Inferior parietal cortex (tissue), 1 donor: Measurements from ENCODE around the gene MISP.

Experiments used
- DNase-seq: peaks from one replicate; pipeline ENCODE4 v3.0.0-alpha.2; 2016; ENCODE audit errors: extremely low spot score

The MISP gene

DNA sequence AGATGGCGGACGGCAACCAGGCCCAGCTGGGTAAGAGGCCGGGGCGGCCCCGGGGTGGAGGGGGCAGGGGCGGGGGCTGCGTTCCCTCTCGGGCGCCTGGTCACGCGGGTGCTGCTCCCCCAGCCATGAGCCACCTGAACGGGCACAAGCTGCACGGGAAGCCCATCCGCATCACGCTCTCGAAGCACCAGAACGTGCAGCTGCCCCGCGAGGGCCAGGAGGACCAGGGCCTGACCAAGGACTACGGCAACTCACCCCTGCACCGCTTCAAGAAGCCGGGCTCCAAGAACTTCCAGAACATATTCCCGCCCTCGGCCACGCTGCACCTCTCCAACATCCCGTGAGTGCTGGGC is 57.5 kb downstream of the MISP start:
- no peak for DNase-seq

DNA sequence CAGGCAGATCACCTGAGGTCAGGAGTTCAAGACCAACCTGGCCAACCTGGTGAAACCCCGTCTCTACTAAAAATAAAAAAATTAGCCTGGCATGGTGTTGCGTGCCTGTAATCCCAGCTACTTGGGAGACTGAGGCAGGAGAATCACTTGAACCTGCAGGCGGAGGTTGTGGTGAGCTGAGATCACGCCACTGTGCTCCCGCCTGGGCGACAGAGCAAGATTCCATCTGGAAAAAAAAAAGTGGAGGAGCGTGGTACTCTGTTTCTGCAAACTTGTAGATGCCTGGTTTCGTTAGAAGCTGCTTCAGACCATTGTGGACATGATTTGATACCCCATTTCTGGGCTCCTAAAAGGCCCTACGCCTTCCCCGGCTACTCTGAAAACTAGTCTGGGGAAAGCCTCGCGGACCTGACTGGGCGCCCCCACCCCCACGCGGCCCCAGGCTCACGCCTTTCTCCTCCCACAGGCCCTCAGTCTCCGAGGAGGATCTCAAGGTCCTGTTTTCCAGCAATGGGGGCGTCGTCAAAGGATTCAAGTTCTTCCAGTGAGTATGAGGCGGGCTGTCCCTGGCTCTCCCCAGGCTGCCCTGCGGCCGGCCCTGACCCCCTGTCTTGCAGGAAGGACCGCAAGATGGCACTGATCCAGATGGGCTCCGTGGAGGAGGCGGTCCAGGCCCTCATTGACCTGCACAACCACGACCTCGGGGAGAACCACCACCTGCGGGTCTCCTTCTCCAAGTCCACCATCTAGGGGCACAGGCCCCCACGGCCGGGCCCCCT is 59.4 kb downstream of the MISP start:
- no peak for DNase-seq

DNA sequence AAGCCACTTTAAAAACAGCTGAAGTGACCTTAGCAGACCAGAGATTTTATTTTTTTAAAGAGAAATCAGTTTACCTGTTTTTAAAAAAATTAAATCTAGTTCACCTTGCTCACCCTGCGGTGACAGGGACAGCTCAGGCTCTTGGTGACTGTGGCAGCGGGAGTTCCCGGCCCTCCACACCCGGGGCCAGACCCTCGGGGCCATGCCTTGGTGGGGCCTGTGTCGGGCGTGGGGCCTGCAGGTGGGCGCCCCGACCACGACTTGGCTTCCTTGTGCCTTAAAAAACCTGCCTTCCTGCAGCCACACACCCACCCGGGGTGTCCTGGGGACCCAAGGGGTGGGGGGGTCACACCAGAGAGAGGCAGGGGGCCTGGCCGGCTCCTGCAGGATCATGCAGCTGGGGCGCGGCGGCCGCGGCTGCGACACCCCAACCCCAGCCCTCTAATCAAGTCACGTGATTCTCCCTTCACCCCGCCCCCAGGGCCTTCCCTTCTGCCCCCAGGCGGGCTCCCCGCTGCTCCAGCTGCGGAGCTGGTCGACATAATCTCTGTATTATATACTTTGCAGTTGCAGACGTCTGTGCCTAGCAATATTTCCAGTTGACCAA is 60.1 kb downstream of the MISP start:
- no peak for DNase-seq

DNA sequence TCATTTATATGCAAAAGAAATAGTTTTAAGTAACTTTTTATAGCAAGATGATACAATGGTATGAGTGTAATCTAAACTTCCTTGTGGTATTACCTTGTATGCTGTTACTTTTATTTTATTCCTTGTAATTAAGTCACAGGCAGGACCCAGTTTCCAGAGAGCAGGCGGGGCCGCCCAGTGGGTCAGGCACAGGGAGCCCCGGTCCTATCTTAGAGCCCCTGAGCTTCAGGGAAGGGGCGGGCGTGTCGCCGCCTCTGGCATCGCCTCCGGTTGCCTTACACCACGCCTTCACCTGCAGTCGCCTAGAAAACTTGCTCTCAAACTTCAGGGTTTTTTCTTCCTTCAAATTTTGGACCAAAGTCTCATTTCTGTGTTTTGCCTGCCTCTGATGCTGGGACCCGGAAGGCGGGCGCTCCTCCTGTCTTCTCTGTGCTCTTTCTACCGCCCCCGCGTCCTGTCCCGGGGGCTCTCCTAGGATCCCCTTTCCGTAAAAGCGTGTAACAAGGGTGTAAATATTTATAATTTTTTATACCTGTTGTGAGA is 60.7 kb downstream of the MISP start:
- DNase-seq: no peak

DNA sequence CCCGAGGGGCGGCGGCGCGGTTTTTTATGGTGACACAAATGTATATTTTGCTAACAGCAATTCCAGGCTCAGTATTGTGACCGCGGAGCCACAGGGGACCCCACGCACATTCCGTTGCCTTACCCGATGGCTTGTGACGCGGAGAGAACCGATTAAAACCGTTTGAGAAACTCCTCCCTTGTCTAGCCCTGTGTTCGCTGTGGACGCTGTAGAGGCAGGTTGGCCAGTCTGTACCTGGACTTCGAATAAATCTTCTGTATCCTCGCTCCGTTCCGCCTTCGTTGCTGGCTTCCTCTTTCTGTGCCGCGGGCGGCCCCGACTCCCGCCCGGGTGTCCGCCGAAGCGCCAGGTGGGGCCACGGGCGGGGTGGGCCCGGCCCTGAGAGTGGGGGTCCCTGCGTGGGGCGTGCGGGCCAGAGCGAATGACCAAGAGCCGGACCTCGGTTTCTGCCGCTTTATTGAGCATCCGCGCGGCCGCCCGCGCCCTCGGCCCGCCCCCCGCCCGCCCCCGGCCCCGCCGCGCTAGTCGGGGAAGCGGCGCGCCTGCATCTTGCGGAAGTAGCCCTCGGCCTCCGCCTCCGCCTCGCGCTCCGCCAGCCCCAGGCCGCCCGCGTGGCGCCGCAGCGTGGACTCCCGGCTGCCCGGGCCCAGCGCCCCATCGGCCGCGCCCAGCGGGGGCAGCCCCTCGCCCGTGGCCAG is 61.3 kb downstream of the MISP start:
- DNase-seq: no peak

DNA sequence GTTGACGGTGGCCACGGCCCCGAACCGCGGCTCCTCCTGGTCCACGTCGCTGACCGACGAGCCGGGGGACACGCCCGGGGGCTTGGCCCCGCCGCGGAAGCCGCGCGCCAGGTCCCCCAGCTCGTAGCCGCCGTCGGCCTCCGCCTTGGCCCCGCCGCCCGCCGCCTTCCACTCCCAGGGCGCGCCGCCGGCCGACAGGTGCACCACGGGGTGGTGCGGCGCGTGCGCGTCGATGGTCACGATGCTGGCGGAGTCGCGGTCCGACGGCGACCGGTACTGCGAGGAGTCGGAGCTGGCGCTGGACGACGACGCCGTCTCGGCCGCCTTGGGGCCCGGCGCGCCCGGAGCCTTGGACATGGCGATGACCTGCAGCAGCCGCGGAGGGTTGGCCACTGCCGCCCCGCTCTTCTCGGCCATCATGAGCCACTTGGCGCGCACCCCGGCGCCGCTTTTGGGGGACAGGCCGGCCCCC is 61.9 kb downstream of the MISP start:
- no peak for DNase-seq

DNA sequence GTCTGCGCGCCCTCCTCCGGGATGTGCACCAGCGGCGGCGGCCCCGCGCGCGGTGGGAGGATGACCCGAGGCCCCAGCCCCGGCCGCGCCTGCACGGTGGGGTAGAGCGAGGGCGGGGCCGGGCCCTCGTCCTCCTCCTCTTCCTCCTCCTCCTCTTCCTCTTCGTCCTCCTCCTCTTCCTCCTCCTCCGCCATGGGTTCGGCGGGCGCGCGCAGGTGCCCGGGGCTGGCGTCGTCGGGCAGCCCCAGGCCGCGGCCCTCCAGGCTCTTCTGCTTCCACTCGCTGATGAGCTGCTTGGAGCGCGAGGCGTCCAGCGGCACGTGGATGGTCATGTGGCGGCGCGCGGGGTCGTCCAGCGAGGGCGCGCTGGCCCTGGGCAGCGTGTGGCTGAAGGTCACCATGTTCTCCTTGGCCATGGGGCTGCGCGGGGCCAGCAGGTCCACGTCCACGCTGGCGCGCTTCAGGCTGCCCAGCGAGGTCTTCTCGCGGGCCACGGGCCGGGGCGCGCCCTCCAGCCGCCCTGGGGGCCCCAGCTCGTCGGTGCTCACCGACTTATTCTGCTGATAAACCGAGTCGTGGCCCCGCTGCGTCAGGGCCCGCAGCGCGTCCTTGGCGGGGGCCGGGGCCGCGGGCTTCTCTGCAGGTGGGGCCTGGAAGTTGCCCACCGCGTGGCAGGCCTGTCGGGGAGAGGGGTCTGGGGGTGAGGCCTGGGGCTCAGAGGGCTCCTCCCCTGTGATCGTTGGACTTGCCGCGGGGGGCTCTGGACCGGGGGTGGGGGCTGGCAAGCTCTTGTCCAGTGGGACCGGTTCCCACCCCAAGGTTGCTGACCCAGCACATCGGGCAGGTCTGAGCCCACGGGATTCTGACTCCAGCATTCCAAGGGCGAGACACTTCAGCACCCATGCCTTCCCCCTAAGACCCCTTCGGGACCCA is 62.6 kb downstream of the MISP start:
- DNase-seq: no peak
